ENCODE results near the gene AK1. TPM values are rescaled to one million over a fixed set of nuclear protein-coding genes. Genes with fewer than 3 reads are reported as not detected.
A peak's percentile ranks its signal among the peaks of the same experiment; 100 is the strongest.

The AK1 gene
- total RNA-seq, 4 donors from 2014 or later, result 28.5 to 93.4 (median 54.1) TPM

GRCh38 chr9:127835991-127836516 is 41.4 kb downstream of the AK1 start:
- ATAC-seq (ENCODE audit: low FRiP score) (no peak), DNase-seq (ENCODE audit: low spot score) (no peak)
- TF ChIP-seq CTCF (IDR thresholded peaks at IDR 0.05), result no peak

- ATAC-seq (ENCODE audit: low FRiP score) (no peak), DNase-seq (ENCODE audit: low spot score) (no peak)
- no peak for TF ChIP-seq CTCF (IDR thresholded peaks at IDR 0.05)
Measured at GRCh38 chr9:127833555-127833954, 43.9 kb downstream of the AK1 start.

GRCh38 chr9:127832248-127832647 is 45.2 kb downstream of the AK1 start:
- no peak for TF ChIP-seq CTCF (IDR thresholded peaks at IDR 0.05)

GRCh38 chr9:127829205-127829906 is 48.1 kb downstream of the AK1 start:
- no peak for TF ChIP-seq CTCF (IDR thresholded peaks at IDR 0.05)
- ATAC-seq (ENCODE audit: low FRiP score) (no peak), DNase-seq (ENCODE audit: low spot score) (no peak)

More at GRCh38 chr9:127832248-127832647, 45.2 kb downstream of the AK1 start:
- no peak for ATAC-seq (ENCODE audit: low FRiP score)
- DNase-seq (ENCODE audit: low spot score), result no peak

GRCh38 chr9:127828262-127829031 is 49.0 kb downstream of the AK1 start:
- ATAC-seq (ENCODE audit: low FRiP score) (peak; percentile 84), DNase-seq (ENCODE audit: low spot score) (peak; percentile 70)
- no peak for TF ChIP-seq CTCF (IDR thresholded peaks at IDR 0.05)

- no peak for TF ChIP-seq CTCF (IDR thresholded peaks at IDR 0.05)
- no peak for ATAC-seq (ENCODE audit: low FRiP score)
- no peak for DNase-seq (ENCODE audit: low spot score)
Measured at GRCh38 chr9:127826253-127826913, 51.1 kb downstream of the AK1 start.

Measured in omental fat pad (tissue), 4 donors.